H1 (cell line): ENCODE results near the gene GRAMD1B. TPM values are rescaled to one million over a fixed set of nuclear protein-coding genes. Genes with fewer than 3 reads are reported as not detected.

ENCODE experiments used
- CHD7 ChIP-seq: fragments of 300-600 bp; sonication (generic); IDR thresholded peaks from 2 replicates; pipeline ENCODE4 v1.7.1; 2012; ENCODE audit warnings: low read length, moderate library complexity, mild to moderate bottlenecking, inconsistent platforms; ENCODE audit not compliant: insufficient replicate concordance
- polyA plus RNA-seq, 7 experiments: library from polyadenylated mRNA; depleted of rRNA in 3 of 7; stranded (reverse) in 5 of 7; unstranded in 2 of 7; fragments of >200 nt in 5 of 7; fragments of 200-250 nt in 2 of 7; gene quantifications; 1 replicate in 5 of 7; 2 replicates in 1 of 7; 4 replicates in 1 of 7; pipeline versions ENCODE4 v1.2.1 to v1.2.3, GENCODE V29; 2011 to 2013; ENCODE audit warnings: missing spikeins in 2 of 7, mixed read lengths in 2 of 7
- total RNA-seq: library from RNA; stranded (reverse); fragmentation: NEBNext Ultra II Directional; extraction: Animal tissue kit (Norgen Biotek cat#: 25700); gene quantifications from 2 replicates; pipeline ENCODE4 v1.2.1, GENCODE V29; 2021

The GRAMD1B gene
- total and polyA plus RNA-seq, 2 of the 8 experiments (the other 6 are each of a cell fraction or from before 2014, with no cell fraction given): 10.1 to 21.2 TPM

DNA sequence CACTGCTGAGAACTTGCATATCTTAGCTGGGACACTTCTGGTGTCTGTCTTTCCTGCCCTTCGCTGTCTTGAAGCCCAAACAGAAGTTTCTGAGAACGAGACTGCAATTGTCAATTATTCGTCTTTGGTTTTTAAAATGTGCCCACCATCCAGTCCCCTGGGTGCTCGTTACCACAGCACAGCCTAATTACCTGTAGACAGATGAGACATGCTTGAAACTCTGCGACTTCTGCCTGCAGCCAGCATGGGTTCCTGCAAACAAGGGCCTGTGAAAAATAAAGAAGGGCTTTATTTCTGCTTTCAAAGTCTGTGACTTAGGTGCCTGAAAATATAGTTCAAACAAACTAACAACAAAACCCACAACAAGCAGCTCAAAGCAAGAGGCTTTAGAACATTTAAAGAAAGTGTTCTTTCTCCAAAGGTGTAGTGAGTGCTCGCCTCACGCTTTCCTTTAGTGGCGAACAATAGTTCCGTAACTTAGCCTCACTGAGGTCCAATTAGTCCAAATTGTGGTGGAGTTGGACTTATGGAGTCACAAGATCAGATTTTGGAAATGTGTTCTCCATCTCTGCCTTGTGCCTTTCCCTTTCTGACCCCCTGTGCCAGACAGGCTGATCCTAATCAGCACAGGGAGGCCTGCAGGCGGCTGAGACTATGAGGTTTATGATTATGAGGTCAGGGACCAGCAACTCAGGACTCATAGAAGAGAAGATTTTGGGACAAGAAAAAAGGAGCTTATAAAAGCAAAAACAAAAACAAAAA, 20.4 kb upstream of the GRAMD1B start (continued):
- TF ChIP-seq CHD7: no peak
